CD4-positive, alpha-beta T cell (primary cell): ENCODE data around the gene CLSTN2. TPM values are rescaled to one million over a fixed set of nuclear protein-coding genes. Genes with fewer than 3 reads are reported as not detected.

ENCODE experiments used
- ATAC-seq: fragments of 200-7000 bp; cut with Tn5 transposase; one replicate; pipeline ENCODE4 v1.10.0; 2022; ENCODE audit warnings: mild to moderate bottlenecking; ENCODE audit not compliant: poor library complexity
- CTCF ChIA-PET: fragments of 350-600 bp; sonication (Branson Sonifier 250); formaldehyde crosslinking; loops from one replicate; lab custom pipeline; 2021; ENCODE audit warnings: antibody characterized with exemption, inconsistent platforms; lab: Charles Lee
- POLR2A ChIA-PET: fragments of 350-600 bp; sonication (Branson Sonifier 250); formaldehyde crosslinking; loops from one replicate; lab custom pipeline; 2021; ENCODE audit warnings: antibody characterized with exemption, inconsistent platforms; lab: Charles Lee
- DNase-seq, 14 experiments: peaks; one replicate each; pipeline ENCODE4 v3.0.0-alpha.2; 2013 to 2020; ENCODE audit warnings: mixed read lengths in 2 of 14
- H3K27ac ChIP-seq, 2 donors: one replicate each; pipeline versions ENCODE4 v1.5.1 to v1.7.0; 2013; ENCODE audit warnings: low read length in 2 of 2, low read depth in 1 of 2, mild to moderate bottlenecking in 1 of 2
- H3K27me3 ChIP-seq, 2 experiments: 1 replicate in 1 of 2; 2 replicates in 1 of 2; pipeline versions ENCODE4 v1.6.1 to v1.7.0; 2013; ENCODE audit warnings: low read length in 2 of 2, control low read depth in 1 of 2, mild to moderate bottlenecking in 1 of 2, moderate library complexity in 1 of 2; ENCODE audit not compliant: insufficient read depth in 2 of 2, control insufficient read depth in 1 of 2
- H3K36me3 ChIP-seq: one replicate; pipeline ENCODE4 v1.6.1; 2013; ENCODE audit warnings: low read length, control low read depth; ENCODE audit not compliant: insufficient read depth
- H3K4me1 ChIP-seq: one replicate; pipeline ENCODE4 v1.6.1; 2013; ENCODE audit warnings: low read length, control low read depth; ENCODE audit not compliant: insufficient read depth
- H3K4me3 ChIP-seq: one replicate; pipeline ENCODE4 v1.5.1; 2013; ENCODE audit warnings: mild to moderate bottlenecking, low read length, moderate library complexity
- H3K9me3 ChIP-seq, 2 experiments: 1 replicate in 1 of 2; 2 replicates in 1 of 2; pipeline versions ENCODE4 v1.6.1 to v1.7.0; 2013; ENCODE audit warnings: low read length in 2 of 2, mild to moderate bottlenecking in 2 of 2, control low read depth in 1 of 2, moderate library complexity in 1 of 2; ENCODE audit not compliant: control insufficient read depth in 1 of 2, insufficient read depth in 1 of 2
- H3K27ac Mint-ChIP-seq: one replicate; pipeline ENCODE4 v1.8.0; 2020; ENCODE audit warnings: mixed read lengths
- H3K27me3 Mint-ChIP-seq: one replicate; pipeline ENCODE4 v1.8.0; 2021; ENCODE audit warnings: mixed read lengths
- H3K36me3 Mint-ChIP-seq: one replicate; pipeline ENCODE4 v1.8.0; 2021; ENCODE audit warnings: low read depth, mixed read lengths
- H3K4me1 Mint-ChIP-seq: one replicate; pipeline ENCODE4 v1.8.0; 2021; ENCODE audit warnings: low read depth, mixed read lengths
- H3K4me3 Mint-ChIP-seq: one replicate; pipeline ENCODE4 v1.8.0; 2020; ENCODE audit warnings: mild to moderate bottlenecking, mixed read lengths
- H3K9me3 Mint-ChIP-seq: one replicate; pipeline ENCODE4 v1.8.0; 2020; ENCODE audit warnings: mixed read lengths
- intact Hi-C, 2 experiments: fragments of 100-400 bp; cut with DNase I in 1 of 2; cut with micrococcal nuclease in 1 of 2; formaldehyde crosslinking; loops; one replicate each; pipeline versions ENCODE4 v1.15.1 to v1.9.0; 2023 to 2025; cut with DNase I, micrococcal nuclease
- total RNA-seq, 174 experiments: library from RNA in 2 of 174; stranded (reverse) in 2 of 174; gene quantifications; one replicate each; pipeline ENCODE4 v1.2.3 and lab custom pipeline; 2021 to 2026
- TF ChIP-seq, protein P1 (sequence below): fragments of 200-600 bp; IDR thresholded peaks from one replicate; pipeline ENCODE4 v1.8.0; 2022; ENCODE audit warnings: antibody characterized with exemption, mild to moderate bottlenecking

CLSTN2 gene
- total RNA-seq, 2 experiments from 2014 or later, result not detected

DNA sequence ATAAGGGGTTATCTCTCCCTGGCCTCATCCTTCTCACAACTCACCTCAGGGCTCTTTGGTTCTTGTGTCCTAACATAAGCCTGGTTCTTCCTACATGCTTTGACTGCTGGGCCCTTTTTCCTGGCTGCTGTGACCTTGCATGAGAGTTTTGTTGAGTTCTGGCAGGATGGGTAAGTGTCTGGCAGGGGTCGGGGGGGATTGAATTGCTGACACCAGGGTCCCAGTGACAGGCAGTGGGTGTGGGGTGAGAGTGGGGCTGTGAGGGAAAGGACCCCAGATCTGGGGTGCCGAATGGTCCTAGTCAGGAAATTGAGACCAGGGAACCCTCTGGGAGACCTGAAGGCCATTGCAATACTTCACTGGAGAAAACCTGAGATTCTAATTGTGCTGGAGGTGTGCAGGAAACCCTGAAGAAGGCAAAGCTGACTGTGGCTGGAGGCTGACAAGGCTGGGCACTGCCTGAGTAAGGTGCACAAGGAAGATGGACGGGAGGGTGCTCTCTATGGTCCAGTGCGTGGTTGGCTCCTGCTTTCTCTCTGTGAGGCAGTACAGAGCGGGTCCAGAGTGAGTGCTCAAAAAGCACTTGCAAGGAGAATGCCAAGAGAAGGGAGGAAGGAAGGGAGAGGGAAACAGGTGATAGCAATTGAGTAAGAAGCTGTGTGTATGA, 76.8 kb downstream of the CLSTN2 start:
- peaks cover 0 to 5% of the 10 kb centered on the region in 2 experiments for H3K9me3 ChIP-seq
- ChIA-PET CTCF (no interaction called here), POLR2A (no interaction called here)
- ATAC-seq (no peak), DNase-seq (no peak)
- no peaks in the 10 kb centered on the region for H3K4me1 ChIP-seq
- Mint-ChIP-seq H3K4me3 (no peak overlapping the region), H3K9me3 (no peaks in the 10 kb centered on the region), H3K4me1 (no peaks in the 10 kb centered on the region), H3K27me3 (peaks cover 6% of the 10 kb centered on the region), H3K27ac (no peak overlapping the region), H3K36me3 (no peaks in the 10 kb centered on the region)
- TF ChIP-seq, protein P1, sequence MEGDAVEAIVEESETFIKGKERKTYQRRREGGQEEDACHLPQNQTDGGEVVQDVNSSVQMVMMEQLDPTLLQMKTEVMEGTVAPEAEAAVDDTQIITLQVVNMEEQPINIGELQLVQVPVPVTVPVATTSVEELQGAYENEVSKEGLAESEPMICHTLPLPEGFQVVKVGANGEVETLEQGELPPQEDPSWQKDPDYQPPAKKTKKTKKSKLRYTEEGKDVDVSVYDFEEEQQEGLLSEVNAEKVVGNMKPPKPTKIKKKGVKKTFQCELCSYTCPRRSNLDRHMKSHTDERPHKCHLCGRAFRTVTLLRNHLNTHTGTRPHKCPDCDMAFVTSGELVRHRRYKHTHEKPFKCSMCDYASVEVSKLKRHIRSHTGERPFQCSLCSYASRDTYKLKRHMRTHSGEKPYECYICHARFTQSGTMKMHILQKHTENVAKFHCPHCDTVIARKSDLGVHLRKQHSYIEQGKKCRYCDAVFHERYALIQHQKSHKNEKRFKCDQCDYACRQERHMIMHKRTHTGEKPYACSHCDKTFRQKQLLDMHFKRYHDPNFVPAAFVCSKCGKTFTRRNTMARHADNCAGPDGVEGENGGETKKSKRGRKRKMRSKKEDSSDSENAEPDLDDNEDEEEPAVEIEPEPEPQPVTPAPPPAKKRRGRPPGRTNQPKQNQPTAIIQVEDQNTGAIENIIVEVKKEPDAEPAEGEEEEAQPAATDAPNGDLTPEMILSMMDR, result no peak
- no peak overlapping the region for H3K4me3 ChIP-seq
- no peak overlapping the region for H3K27ac ChIP-seq
- H3K36me3 ChIP-seq, result no peaks in the 10 kb centered on the region
- intact Hi-C loops, result no loop called here
- no peaks in the 10 kb centered on the region for H3K27me3 ChIP-seq

DNA sequence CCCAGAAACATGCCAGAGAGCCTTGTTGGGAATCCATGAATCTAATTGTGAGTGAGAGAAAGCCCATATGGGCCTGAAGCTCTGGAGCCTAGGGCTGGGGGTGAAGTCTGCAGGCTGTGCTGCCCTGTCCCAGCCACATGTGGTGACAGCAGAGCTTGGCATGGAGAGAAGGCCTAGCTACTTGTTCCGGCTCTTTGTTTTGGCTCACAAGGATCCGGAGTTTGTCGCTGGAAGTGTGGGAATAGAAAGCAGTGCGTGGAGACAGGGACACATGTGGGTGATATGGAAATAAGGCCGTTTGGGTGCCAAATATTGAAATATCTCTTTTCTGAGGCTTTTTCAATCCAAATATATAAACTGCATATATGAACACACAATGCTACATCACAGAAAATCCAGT, 78.2 kb downstream of the CLSTN2 start:
- ChIA-PET CTCF (no interaction called here), POLR2A (no interaction called here)
- H3K4me1 ChIP-seq, result no peaks in the 10 kb centered on the region
- H3K36me3 Mint-ChIP-seq, result no peaks in the 10 kb centered on the region
- H3K4me3 ChIP-seq, result no peak overlapping the region
- no peak overlapping the region for H3K27ac Mint-ChIP-seq
- H3K36me3 ChIP-seq, result no peaks in the 10 kb centered on the region
- TF ChIP-seq, protein P1, result no peak
- ATAC-seq, result no peak
- intact Hi-C loops, result no loop called here
- H3K4me1 Mint-ChIP-seq, result no peaks in the 10 kb centered on the region
- no peak for DNase-seq
- H3K27me3 Mint-ChIP-seq, result no peaks in the 10 kb centered on the region
- H3K9me3 Mint-ChIP-seq, result no peaks in the 10 kb centered on the region
- no peak overlapping the region for H3K4me3 Mint-ChIP-seq
- H3K27ac ChIP-seq, result no peak overlapping the region
- no peaks in the 10 kb centered on the region for H3K9me3 ChIP-seq
- H3K27me3 ChIP-seq, result no peaks in the 10 kb centered on the region

DNA sequence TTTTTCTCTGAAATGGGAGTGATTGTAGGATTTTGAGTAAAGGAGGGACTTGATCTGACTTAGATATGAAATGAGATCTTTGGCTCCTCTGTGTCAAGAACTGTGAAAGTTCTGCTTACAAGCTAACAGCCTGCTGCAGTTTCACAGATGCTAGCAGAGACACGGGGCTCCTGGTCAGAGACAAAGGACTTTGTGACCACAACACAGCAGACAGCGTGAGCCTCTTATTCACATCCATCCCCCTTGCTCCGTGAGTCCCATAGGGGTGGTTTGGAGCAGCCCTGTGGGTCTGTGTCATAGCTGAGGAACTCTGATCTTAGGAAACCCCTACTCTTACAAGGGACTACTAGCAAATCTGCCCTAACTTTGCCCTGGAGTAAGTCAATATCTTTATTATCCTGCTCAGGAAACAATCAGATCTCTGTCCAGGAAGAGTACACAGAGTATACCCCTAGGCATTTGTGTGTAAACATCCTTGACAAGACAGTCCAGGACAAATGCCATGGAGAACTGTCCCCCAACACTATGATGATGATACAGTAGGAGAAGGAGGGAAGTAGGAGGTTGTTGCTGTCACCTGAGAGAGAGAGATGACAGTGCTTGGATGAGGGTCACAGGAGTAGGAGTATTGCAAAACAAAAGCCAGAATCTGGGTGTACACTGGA, 80.0 kb downstream of the CLSTN2 start:
- Mint-ChIP-seq H3K36me3 (no peaks in the 10 kb centered on the region), H3K27ac (no peak overlapping the region), H3K27me3 (no peaks in the 10 kb centered on the region), H3K9me3 (no peaks in the 10 kb centered on the region), H3K4me1 (no peaks in the 10 kb centered on the region), H3K4me3 (no peak overlapping the region)
- H3K9me3 ChIP-seq, result no peaks in the 10 kb centered on the region
- H3K36me3 ChIP-seq, result no peaks in the 10 kb centered on the region
- CTCF ChIA-PET, result no interaction called here
- no peak for DNase-seq
- no peaks in the 10 kb centered on the region for H3K4me1 ChIP-seq
- no peak overlapping the region for H3K27ac ChIP-seq
- no peak for ATAC-seq
- intact Hi-C loops, result no loop called here
- no peak overlapping the region for H3K4me3 ChIP-seq
- POLR2A ChIA-PET, result no interaction called here
- TF ChIP-seq, protein P1, result no peak
- no peaks in the 10 kb centered on the region for H3K27me3 ChIP-seq
